GM12875 (cell line): ENCODE measurements around the gene RELN.

Experiments used
- H3K4me3 ChIP-seq: one replicate; pipeline ENCODE4 v1.5.1; 2011; ENCODE audit warnings: low read depth, low read length, control low read depth
- CTCF ChIP-seq: IDR thresholded peaks from 2 replicates; pipeline ENCODE4 v1.5.1; 2011; ENCODE audit warnings: low read depth, mild to moderate bottlenecking, control low read depth, inconsistent platforms, low read length, moderate library complexity, borderline replicate concordance; ENCODE audit not compliant: insufficient read depth

RELN gene

GRCh38 chr7:103729026-103729425 lies 260.4 kb downstream of the RELN start:
- no peak overlapping the region for H3K4me3 ChIP-seq
- TF ChIP-seq CTCF, result no peak

- TF ChIP-seq CTCF, result no peak
- no peak overlapping the region for H3K4me3 ChIP-seq
Observed at GRCh38 chr7:103727982-103728610, 261.4 kb downstream of the RELN start.

GRCh38 chr7:103719070-103719469 lies 270.4 kb downstream of the RELN start:
- H3K4me3 ChIP-seq, result no peak overlapping the region
- no peak for TF ChIP-seq CTCF

GRCh38 chr7:103718482-103719061 lies 270.9 kb downstream of the RELN start:
- no peak for TF ChIP-seq CTCF
- no peak overlapping the region for H3K4me3 ChIP-seq

DNA sequence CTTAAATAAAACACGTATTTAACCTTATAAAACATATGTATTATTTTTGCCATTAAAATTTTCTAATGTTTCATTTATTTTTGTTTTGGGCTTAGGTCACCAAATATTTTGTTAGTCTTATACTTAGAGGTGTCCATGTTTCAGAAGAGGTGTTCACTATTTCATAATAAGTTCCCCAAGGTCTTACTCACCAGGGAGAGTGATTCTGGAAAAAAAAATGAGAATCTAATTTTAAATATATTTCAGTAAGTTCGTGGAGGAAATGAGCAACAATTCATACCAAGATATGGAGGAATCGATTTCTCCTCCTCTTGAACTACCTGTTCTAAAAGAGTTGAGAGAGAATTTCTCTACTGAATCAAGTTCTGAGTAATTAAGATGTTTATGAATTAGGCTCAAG lies 271.9 kb downstream of the RELN start:
- no peak overlapping the region for H3K4me3 ChIP-seq
- TF ChIP-seq CTCF, result no peak

GRCh38 chr7:103715376-103716120 lies 273.9 kb downstream of the RELN start:
- TF ChIP-seq CTCF, result no peak
- H3K4me3 ChIP-seq, result no peak overlapping the region
